GM21381 (cell line): ENCODE results near the gene MRPL18.
"Not testable (repeated sequence)": the region's sequence is repeated elsewhere in the genome, so short reads cannot be mapped to it uniquely, and the experiment has no call there.

Source experiments
- ATAC-seq: cut with Tn5 transposase; IDR thresholded peaks from one replicate; pipeline ENCODE4 v1.9.1; 2021; ENCODE audit warnings: mild to moderate bottlenecking, moderate library complexity; ENCODE audit not compliant: unreplicated experiment

Gene MRPL18

DNA sequence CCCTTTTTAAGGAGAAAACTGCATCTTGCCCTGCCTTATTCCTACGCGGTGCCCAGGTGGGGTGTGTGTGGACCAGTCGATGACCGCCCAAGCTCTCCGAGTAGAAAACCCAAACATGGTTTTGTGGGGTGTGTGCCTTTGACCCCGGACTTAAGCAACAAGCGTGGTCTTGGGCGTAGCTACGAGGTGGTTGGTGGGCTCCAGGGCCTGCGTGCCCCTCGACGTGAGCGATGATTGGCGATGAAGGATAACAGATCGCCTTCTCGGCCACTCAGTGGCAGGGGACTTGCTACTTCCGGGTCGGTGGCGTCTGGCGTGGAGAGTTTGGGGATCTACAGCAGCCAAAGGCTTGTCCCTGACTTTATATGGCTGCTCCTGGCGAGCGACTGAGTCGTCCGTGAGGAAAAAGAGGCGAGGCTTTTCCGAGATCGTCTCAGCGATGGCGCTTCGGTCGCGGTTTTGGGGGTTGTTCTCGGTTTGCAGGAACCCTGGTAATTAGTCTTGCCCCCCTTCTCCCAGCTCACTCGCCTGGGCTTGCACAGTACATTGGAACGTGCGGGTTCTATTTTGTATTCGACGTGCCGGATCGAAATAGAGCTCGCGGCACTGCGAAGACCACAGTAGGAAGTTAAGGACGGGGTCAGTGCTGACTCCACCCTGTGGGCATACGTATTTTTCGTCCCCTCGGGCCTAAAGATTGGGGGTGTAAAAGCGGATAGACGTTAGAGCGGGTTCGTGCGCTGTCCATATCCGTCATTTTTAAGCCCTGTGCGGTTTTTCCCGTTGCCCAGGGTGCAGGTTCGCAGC is at the start of gene MRPL18:
Gene MRPL18 (plus strand): TSS at position 319 of the 807 bp plus-strand sequence. CDS start 121 bp downstream, at position 440.
- ATAC-seq: peak; percentile 79

DNA sequence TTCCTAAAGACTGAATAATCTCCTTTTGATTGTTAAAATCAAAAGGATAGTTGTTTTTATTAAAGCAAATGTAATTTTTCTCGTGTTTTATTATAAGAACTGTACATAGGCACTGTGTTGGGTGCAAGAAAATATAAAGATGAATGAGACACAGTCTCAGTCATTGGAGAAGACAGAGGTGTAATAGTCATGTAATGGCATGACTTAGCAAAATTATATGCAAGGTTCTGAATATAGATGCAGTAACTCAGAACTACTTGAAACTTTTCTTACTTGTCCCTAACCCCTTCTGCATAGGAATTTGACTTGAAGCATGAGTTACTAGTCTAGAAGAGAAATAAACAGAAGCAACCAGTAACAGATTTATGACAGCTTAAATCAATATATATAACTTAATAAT is 48.1 kb upstream of the MRPL18 start:
- no peak for ATAC-seq

DNA sequence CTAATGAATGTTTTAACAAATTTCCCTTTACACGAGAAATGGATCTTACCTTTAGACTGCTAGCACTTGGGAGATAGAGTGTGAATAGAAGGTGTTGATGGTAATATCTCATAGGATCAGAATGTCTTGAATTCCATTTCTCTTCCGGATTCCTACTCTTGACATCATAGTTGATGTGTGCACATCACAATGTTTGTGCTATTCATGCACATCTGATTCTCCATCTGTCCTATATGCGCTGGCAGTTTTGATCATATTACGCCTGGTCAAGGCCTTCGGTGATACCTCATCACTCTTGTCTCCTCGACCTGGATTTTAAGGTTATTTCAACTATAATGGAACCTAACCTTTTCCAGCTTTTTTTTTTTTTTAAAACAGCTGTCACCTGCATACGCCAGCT is 45.2 kb upstream of the MRPL18 start:
- no peak for ATAC-seq

DNA sequence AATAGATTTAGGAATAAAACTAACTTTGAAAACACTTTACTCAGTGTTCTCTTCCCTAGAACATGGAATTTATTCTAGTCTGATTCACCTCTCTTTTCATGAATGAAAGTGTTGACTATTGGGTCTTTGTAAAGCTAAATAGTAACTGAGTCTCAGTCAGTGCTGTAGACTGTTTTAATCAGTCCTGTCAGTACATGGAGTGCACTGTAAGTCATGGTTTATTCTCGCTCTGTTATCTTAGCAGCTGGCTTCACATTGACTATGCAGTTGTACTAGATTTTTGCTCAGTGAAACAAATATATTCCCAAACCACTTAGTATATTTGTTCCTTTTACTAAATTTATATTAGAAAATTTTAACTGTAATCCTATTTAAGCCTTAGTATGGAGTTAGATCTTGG is 43.5 kb upstream of the MRPL18 start:
- no peak for ATAC-seq

DNA sequence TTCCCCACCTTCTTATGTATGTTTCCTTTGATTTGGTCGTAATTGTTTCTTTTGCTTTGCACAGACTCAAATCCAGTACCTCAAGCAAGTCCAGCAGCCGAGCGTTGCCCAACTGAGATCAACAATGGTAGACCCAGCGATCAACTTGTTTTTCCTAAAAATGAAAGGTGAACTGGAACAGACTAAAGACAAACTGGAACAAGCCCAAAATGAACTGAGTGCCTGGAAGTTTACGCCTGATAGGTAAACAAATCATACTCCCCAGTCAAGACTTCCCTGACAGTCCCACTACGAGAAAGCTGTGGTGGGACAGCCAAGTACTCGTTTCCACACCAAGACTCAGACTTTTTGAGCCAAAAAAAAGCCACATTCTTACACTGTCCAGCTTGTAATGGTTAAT is 42.1 kb upstream of the MRPL18 start:
- not testable (repeated sequence) for ATAC-seq

DNA sequence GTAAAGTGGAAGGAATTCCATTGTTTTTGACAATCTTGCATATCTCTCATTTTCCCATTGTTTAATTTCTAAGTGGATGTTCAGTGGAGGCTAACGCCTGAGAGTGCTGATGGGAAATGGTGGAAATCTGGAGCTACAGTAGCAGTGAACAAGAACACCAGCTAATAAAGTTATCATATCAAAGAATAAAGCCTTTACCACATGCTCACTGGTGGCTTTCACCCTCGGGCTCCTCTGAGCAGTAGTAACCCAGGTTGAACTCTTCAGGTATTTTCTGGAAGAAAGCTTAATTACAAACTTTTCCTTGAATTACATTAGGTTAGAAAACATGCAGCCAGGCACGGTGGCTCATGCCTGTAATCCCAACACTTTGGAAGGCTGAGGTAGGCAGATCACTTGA is 38.8 kb upstream of the MRPL18 start:
- ATAC-seq: no peak

DNA sequence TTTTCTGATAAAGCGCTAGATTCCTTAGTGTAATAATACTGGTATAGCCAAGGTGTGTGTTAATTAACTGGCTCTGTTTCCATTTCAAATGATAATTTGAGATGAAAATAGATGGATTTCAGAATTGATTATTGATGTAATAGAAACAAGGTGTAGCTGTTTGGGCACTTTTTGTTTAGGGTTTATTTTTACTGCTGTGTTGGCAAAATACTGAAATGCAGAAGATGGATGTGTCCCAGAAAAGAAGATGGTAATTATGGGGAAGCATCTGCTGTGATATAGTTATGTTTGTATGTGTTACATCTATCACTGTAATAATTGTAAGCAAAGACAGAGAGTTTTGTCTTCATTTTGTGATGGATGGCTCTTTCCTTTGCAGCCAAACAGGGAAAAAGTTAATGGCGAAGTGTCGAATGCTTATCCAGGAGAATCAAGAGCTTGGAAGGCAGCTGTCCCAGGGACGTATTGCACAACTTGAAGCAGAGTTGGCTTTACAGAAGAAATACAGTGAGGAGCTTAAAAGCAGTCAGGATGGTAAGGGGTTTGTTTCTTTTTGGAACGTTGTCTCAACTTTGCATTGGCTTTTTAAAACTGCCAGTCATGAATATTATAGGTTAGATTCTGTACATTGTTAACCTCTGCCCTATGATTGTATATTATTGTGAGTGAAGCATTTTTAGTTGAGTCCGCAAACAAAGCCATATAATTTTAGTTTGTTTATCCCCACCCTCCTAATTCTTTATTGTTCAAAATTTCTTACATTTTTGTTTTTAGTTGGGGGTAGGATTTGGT is 37.0 kb upstream of the MRPL18 start:
- ATAC-seq: no peak

DNA sequence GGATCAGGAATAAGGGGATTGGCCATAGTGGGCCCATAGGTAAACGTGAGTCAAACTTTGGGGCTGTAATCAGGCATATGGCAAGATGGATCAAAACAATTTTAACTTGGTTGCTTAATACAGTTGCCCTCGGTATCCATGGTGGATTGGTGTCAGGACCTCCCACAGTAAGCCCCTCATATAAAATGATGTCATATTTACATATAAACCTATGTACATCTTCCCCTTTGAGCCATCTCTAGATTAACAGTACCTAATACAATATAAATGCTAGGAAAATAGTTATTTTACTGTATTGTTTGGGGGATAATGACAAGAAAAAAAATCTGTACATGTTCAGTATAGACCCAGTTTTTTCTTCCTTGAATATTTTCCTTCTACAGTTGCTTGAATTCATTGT is 35.9 kb upstream of the MRPL18 start:
- ATAC-seq: no peak

DNA sequence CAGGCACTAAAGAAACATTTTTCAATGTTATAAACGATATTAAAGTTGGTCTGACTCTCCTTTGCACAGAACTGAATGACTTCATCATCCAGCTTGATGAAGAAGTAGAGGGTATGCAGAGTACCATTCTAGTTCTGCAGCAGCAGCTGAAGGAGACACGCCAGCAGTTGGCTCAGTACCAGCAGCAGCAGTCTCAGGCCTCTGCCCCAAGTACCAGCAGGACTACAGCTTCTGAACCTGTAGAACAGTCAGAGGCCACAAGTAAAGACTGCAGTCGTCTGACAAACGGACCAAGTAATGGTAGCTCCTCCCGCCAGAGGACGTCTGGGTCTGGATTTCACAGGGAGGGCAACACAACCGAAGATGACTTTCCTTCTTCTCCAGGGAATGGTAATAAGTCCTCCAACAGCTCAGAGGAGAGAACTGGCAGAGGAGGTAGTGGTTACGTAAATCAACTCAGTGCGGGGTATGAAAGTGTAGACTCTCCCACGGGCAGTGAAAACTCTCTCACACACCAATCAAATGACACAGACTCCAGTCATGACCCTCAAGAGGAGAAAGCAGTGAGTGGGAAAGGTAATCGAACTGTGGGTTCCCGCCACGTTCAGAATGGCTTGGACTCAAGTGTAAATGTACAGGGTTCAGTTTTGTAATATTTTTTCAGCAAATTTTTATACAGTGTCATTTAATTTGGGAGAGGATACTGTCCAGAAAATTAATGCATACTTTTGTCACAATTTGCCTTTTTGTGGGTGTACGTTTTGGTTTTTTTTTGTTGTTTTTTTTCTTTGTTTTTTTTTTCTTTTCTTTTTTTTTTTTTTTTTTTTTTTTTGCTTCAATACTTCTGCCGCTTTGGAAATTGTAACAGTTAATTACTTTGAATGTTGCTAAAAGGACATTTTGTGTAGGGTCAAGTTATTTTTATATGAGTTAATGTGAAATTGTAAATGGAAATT is 35.0 kb upstream of the MRPL18 start:
- no peak for ATAC-seq

DNA sequence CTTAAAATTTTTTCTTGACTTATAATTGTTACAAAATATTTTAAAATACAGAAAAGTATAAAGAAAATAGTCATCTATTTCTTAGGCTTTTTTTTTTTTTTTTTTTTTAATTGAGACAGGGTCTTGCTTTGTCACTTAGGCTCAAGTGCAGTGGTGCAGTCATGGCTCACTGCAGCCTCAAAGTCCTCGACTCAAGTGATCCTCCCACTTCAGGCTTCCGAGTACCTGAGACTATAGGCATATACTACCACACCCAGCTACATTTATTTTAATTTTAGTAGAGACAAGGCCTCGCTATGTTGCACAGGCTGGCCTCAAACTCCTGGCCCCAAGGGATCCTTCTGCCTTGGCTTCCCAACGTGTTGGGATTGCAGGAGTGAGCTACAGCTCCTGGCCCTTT is 33.8 kb upstream of the MRPL18 start:
- no peak for ATAC-seq

DNA sequence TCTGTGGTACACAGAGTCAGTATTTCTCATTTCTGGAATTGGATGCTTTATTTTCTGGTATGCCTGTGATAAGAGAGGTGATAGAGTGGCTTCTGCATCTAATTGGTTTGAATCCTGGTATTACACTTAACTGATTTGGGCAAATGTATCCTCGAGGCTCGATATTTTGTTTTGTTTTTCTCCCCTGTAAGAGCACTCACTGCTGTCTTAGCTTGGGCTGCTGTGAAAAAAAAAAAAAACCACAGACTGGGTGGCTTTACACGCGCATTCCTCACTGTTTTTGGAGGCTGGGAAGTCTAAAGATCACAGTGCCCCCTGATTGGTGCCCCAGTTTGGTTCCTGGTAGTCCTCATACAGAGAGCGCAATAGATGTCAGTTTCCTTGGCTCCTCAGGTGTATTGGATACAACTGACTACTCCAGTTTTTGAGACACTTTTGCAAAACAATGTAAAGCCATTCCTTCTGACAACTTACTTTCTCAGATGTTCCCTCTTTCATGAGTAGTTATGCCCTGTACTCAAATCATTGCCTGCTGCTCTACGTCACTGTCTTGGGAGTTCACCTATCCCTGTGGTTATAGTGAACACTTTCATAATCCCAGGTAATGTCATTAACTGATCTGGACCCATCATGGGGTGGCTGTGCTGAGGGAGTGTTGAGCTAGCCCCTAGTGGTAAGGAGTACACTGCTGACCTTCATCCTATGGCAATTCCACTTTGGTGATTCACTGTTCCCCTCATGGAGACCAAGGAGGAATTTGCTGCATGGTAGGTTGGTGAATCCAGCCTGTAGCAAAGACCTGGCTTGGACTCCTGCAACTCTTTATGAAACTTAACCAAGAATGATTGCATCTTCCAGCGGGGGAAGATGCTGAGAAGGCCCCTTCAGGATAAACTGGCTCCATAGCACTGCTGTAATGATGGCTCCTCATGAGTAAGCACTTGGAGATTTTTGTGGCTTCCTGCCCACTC is 32.0 kb upstream of the MRPL18 start:
- no peak for ATAC-seq

DNA sequence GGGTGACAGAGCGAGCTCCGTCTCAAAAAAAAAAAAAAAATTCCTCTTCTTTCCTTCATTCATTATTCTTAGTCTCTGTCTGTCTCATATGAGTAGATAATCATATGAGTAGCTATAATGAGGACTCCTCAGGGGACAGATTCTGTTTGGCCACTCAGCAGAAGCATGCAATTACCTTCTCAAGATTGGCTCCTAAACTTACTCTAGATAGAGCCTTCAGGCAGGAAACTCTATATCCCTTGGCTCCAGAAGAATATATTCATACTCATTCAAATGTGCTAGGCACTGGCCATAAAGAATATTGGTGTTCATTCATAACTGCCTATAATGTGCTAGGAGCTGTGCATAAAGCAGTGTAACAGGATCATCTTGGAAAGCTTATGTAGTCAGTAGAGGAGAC is 30.6 kb upstream of the MRPL18 start:
- no peak for ATAC-seq

DNA sequence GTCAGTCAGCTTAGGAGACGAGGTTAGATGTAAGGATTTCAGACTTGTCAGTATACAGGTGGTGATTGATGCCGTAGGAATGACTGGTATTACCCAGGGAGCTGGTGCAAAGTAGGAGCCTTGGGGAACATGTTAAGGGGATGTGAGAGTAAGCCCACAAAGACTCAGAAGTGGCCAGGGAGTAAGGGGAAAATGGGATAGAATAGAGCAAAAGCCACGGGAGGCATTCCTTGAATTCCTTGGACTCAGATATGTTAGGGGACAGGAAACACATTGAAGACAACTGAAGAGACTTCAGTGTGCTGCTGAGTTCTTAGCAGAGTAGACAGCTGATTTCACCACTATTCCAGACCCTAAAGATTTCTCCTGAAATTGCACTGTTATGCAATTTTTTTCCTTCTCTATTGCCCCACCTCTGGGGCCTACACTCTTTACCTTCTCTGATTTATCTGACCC is 29.6 kb upstream of the MRPL18 start:
- no peak for ATAC-seq

DNA sequence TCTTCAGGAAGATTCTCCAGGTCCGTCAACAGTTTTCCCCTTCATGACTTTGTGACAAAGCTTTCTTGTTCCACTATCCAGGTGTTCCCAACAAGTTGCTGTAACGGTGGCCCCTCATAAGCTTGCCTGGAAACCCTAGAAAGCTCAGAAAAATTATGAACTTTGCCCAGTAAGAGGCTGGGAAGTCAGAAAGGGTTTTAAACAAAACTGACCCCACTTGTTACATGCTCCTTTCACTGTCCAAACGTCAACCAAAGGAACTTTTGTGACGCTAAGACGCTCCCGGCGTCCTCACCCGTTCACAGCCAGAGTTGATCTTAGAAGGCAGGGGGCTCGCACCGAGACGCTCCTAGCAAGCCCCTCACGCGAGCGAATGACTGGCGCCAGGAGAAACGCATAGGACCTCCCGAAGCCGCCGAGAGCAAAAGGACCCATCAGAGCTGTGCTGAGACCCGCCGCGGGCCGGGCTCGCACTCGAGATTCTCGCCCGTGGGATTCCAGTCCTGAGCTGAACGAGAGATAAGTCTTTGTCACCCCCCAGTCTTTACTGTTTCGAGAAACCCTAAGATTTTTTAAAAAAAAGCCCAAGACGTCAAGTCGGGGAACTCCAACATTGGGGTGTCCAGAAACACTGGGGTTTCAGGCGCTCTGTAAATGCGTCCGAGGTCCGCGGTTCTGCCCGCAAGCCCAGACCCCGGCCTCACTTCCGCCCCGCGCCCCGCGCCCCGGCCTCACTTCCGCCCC is 29.0 kb upstream of the MRPL18 start:
- no peak for ATAC-seq

DNA sequence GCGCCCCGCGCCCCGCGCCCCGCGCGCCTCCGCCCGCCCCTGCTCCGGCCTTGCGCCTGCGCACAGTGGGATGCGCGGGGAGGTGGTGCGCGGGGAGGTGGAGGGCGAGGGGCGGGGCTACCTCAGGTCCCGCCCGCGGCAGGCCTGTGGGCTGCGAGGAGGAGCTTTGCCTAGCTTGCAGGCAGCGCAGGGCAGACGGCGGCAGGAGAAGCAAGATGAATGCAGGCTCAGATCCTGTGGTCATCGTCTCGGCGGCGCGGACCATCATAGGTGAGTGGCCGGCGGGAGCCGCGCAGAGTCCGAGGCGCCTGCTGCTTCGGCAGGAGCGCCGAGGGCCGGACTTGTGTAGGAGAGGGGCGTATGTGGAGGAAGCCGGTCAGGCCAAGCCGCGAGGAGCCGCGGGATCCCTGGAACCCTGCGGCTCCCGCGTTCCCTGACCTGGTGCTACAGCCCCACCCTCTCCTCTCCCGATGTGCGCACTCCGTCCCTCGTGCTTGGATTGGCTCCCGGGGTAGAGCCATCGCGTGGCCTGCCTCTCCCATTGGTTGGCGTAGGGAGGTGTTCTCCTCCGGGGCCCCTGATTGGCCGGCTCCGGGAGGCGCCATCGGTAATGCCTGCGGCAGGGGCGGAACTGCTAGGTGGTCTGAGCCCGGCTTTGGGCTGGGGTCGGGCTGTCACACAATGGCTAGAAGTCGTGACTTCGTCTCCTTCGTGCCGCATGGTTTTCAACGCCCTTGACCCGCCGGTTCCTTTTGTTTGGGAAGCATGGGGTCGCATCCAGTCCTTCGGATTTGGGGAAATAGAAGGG is 28.2 kb upstream of the MRPL18 start, which contains the start of gene ACAT2:
Gene ACAT2 (plus strand): TSS at position 173 of the 808 bp plus-strand sequence. CDS start 43 bp downstream, at position 216.
- peak; percentile 95 for ATAC-seq

DNA sequence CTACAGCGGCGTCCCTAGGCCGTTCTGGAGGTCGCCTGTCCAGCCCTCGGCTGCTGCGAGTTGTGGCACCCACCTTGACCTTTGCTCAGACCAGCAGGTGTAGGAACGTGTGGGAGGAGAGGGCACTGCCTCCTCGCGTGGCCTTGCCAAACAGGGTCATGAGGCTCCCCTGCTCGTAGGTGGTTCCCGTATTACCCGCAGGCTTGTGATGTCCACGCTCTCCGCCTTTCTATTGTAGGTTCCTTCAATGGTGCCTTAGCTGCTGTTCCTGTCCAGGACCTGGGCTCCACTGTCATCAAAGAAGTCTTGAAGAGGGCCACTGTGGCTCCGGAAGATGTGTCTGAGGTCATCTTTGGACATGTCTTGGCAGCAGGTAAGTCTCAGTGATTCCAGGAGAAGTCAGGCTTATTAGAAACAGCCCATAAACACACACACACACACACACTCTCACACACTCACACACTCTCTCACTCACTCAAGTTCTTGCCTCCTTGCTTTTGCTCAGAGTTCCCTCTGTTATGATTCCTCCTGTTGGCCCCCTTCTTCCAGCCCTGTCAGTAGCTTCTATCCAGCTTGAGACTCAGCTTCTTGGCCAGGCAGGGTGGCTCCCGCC is 27.5 kb upstream of the MRPL18 start:
- ATAC-seq: peak; percentile 0

DNA sequence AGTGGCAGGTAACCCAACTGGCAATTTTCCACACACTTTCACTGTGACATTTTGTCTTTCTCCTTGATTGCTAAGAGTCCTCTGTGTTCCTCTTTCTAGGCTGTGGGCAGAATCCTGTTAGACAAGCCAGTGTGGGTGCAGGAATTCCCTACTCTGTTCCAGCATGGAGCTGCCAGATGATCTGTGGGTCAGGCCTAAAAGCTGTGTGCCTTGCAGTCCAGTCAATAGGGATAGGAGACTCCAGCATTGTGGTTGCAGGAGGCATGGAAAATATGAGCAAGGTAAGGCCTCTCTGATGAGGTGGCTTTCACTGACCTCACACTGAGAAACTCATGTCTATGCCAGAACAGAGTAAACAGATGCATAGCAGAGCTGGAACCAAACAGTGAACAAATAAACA is 23.4 kb upstream of the MRPL18 start:
- no peak for ATAC-seq

DNA sequence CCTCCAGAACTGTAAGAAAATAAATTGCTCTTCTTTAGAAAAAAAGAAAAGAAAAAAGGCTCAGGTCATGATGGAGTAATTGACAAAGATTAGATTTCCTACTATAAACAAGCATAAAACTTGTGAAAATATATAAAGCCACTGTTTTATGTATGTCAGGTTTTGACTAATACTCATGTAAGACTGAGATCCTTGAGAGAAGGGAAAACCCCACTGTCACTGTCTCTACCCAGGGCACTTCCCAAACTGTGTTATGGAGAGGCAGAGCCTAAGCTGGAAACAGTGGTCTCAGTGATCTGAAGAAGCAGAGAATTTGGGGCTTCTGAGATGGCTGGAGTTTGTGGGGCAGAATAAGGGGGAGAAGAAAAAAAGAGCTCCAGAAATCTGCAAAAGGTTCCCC is 20.8 kb upstream of the MRPL18 start:
- ATAC-seq: no peak
